Activated naive CD8-positive, alpha-beta T cell treated with anti-CD3 and anti-CD28 coated beads, Interleukin-2, amount 50 U/mL, for 24 hours (primary cell): ENCODE measurements around the gene IL1RN.
A peak's percentile ranks its signal among the peaks of the same experiment; 100 is the strongest.
"Not testable (repeated sequence)": the region's sequence is repeated elsewhere in the genome, so short reads cannot be mapped to it uniquely, and the experiment has no call there.

Experiments
- ATAC-seq: fragments of 150-1000 bp; cut with Tn5 transposase; one replicate; pipeline ENCODE4 v1.10.0; 2021
- DNase-seq: peaks from one replicate; pipeline ENCODE4 v3.0.0; 2021
- H3K27ac Mint-ChIP-seq: one replicate; pipeline ENCODE4 v1.8.0; 2021; ENCODE audit warnings: mild to moderate bottlenecking, mixed read lengths
- H3K27me3 Mint-ChIP-seq: one replicate; pipeline ENCODE4 v1.8.0; 2021; ENCODE audit warnings: mixed read lengths
- H3K36me3 Mint-ChIP-seq: one replicate; pipeline ENCODE4 v1.8.0; 2021; ENCODE audit warnings: low read depth, mixed read lengths
- H3K4me1 Mint-ChIP-seq: one replicate; pipeline ENCODE4 v1.8.0; 2021; ENCODE audit warnings: mixed read lengths
- H3K4me3 Mint-ChIP-seq: one replicate; pipeline ENCODE4 v1.8.0; 2021; ENCODE audit warnings: mild to moderate bottlenecking, moderate library complexity, mixed read lengths
- H3K9me3 Mint-ChIP-seq: one replicate; pipeline ENCODE4 v1.8.0; 2021; ENCODE audit warnings: mixed read lengths

Gene IL1RN

GRCh38 chr2:113093613-113093977, 33.8 kb upstream of the IL1RN start:
- peaks cover 20% of the 10 kb centered on the region for H3K4me1 Mint-ChIP-seq
- DNase-seq, result no peak
- H3K27ac Mint-ChIP-seq, result no peak overlapping the region
- no peak overlapping the region for H3K4me3 Mint-ChIP-seq
- no peaks in the 10 kb centered on the region for H3K27me3 Mint-ChIP-seq
- peaks cover 7% of the 10 kb centered on the region for H3K36me3 Mint-ChIP-seq
- H3K9me3 Mint-ChIP-seq, result peaks cover 18% of the 10 kb centered on the region
- no peak for ATAC-seq

- H3K27ac Mint-ChIP-seq, ATAC-seq, DNase-seq, H3K27me3 Mint-ChIP-seq, H3K36me3 Mint-ChIP-seq, H3K4me3 Mint-ChIP-seq: not testable (repeated sequence)
- Mint-ChIP-seq H3K9me3 (peaks cover 18% of the 10 kb centered on the region), H3K4me1 (peaks cover 25% of the 10 kb centered on the region)
Observed at GRCh38 chr2:113096306-113096705, 31.1 kb upstream of the IL1RN start.

- H3K27ac Mint-ChIP-seq, DNase-seq, H3K27me3 Mint-ChIP-seq, ATAC-seq, H3K36me3 Mint-ChIP-seq: not testable (repeated sequence)
- Mint-ChIP-seq H3K4me3 (peak overlapping the region; percentile 21), H3K9me3 (peaks cover 18% of the 10 kb centered on the region), H3K4me1 (peaks cover 28% of the 10 kb centered on the region)
Observed at GRCh38 chr2:113096842-113097618, 30.4 kb upstream of the IL1RN start.

- ATAC-seq (peak; percentile 61), DNase-seq (no peak)
- no peaks in the 10 kb centered on the region for H3K27me3 Mint-ChIP-seq
- peaks cover 28% of the 10 kb centered on the region for H3K9me3 Mint-ChIP-seq
- peaks cover 16% of the 10 kb centered on the region for H3K36me3 Mint-ChIP-seq
- peak overlapping the region; percentile 2 for H3K27ac Mint-ChIP-seq
- peak overlapping the region; percentile 21 for H3K4me3 Mint-ChIP-seq
- H3K4me1 Mint-ChIP-seq, result peaks cover 38% of the 10 kb centered on the region
Observed at GRCh38 chr2:113098041-113098440, 29.4 kb upstream of the IL1RN start.

- peak overlapping the region; percentile 18 for H3K4me3 Mint-ChIP-seq
Observed at GRCh38 chr2:113098532-113098931, 28.9 kb upstream of the IL1RN start.

GRCh38 chr2:113102133-113102532, 25.3 kb upstream of the IL1RN start:
- Mint-ChIP-seq H3K27ac (peak overlapping the region; percentile 19), H3K4me1 (peaks cover 62% of the 10 kb centered on the region), H3K27me3 (no peaks in the 10 kb centered on the region), H3K9me3 (peaks cover 34% of the 10 kb centered on the region), H3K4me3 (no peak overlapping the region), H3K36me3 (peaks cover 20% of the 10 kb centered on the region)
- ATAC-seq, result no peak
- DNase-seq, result no peak

More at GRCh38 chr2:113098532-113098931, 28.9 kb upstream of the IL1RN start:
- H3K4me1 Mint-ChIP-seq, result peaks cover 43% of the 10 kb centered on the region
- H3K9me3 Mint-ChIP-seq, result peaks cover 32% of the 10 kb centered on the region
- DNase-seq (no peak), ATAC-seq (no peak)
- peak overlapping the region; percentile 2 for H3K27ac Mint-ChIP-seq
- H3K27me3 Mint-ChIP-seq, result no peaks in the 10 kb centered on the region
- H3K36me3 Mint-ChIP-seq, result peaks cover 19% of the 10 kb centered on the region

GRCh38 chr2:113103277-113103676, 24.1 kb upstream of the IL1RN start:
- Mint-ChIP-seq H3K4me1 (peaks cover 51% of the 10 kb centered on the region), H3K9me3 (peaks cover 24% of the 10 kb centered on the region)

GRCh38 chr2:113104054-113104611, 23.3 kb upstream of the IL1RN start:
- H3K27me3 Mint-ChIP-seq, result peaks cover 4% of the 10 kb centered on the region
- peaks cover 15% of the 10 kb centered on the region for H3K36me3 Mint-ChIP-seq
- peaks cover 51% of the 10 kb centered on the region for H3K4me1 Mint-ChIP-seq
- H3K4me3 Mint-ChIP-seq, result peak overlapping the region; percentile 12
- peak; percentile 46 for DNase-seq
- peak; percentile 87 for ATAC-seq
- peak overlapping the region; percentile 98 for H3K27ac Mint-ChIP-seq
- peaks cover 24% of the 10 kb centered on the region for H3K9me3 Mint-ChIP-seq

More at GRCh38 chr2:113103277-113103676, 24.1 kb upstream of the IL1RN start:
- H3K36me3 Mint-ChIP-seq, result peaks cover 15% of the 10 kb centered on the region
- peak overlapping the region; percentile 98 for H3K27ac Mint-ChIP-seq
- peaks cover under 1% of the 10 kb centered on the region for H3K27me3 Mint-ChIP-seq
- H3K4me3 Mint-ChIP-seq, result peak overlapping the region; percentile 11
- ATAC-seq (no peak), DNase-seq (no peak)

GRCh38 chr2:113105047-113105785, 22.2 kb upstream of the IL1RN start:
- H3K4me3 Mint-ChIP-seq, result no peak overlapping the region
- DNase-seq (peak; percentile 63), ATAC-seq (peak; percentile 75)
- peaks cover 24% of the 10 kb centered on the region for H3K9me3 Mint-ChIP-seq
- peaks cover 51% of the 10 kb centered on the region for H3K4me1 Mint-ChIP-seq
- peaks cover 15% of the 10 kb centered on the region for H3K36me3 Mint-ChIP-seq
- H3K27ac Mint-ChIP-seq, result peak overlapping the region; percentile 98
- H3K27me3 Mint-ChIP-seq, result peaks cover 8% of the 10 kb centered on the region

- Mint-ChIP-seq H3K36me3 (no peaks in the 10 kb centered on the region), H3K27ac (no peak overlapping the region), H3K4me1 (peaks cover 3% of the 10 kb centered on the region), H3K27me3 (peaks cover 8% of the 10 kb centered on the region), H3K9me3 (no peaks in the 10 kb centered on the region), H3K4me3 (no peak overlapping the region)
- no peak for DNase-seq
- no peak for ATAC-seq
Observed at GRCh38 chr2:113111121-113111520, 16.3 kb upstream of the IL1RN start.

- Mint-ChIP-seq H3K4me3 (no peak overlapping the region), H3K9me3 (no peaks in the 10 kb centered on the region), H3K4me1 (peaks cover 8% of the 10 kb centered on the region), H3K27ac (no peak overlapping the region), H3K27me3 (peaks cover 8% of the 10 kb centered on the region), H3K36me3 (no peaks in the 10 kb centered on the region)
- no peak for DNase-seq
- ATAC-seq, result no peak
Observed at GRCh38 chr2:113111823-113112287, 15.5 kb upstream of the IL1RN start.

GRCh38 chr2:113112441-113112840, 15.0 kb upstream of the IL1RN start:
- no peak for ATAC-seq
- peaks cover 8% of the 10 kb centered on the region for H3K27me3 Mint-ChIP-seq
- peaks cover 14% of the 10 kb centered on the region for H3K4me1 Mint-ChIP-seq
- H3K27ac Mint-ChIP-seq, result no peak overlapping the region
- H3K4me3 Mint-ChIP-seq, result no peak overlapping the region
- DNase-seq, result no peak
- H3K9me3 Mint-ChIP-seq, result no peaks in the 10 kb centered on the region
- H3K36me3 Mint-ChIP-seq, result no peaks in the 10 kb centered on the region

- Mint-ChIP-seq H3K27me3 (peaks cover 8% of the 10 kb centered on the region), H3K4me1 (peaks cover 18% of the 10 kb centered on the region), H3K4me3 (no peak overlapping the region), H3K27ac (no peak overlapping the region), H3K9me3 (no peaks in the 10 kb centered on the region), H3K36me3 (no peaks in the 10 kb centered on the region)
- no peak for DNase-seq
- ATAC-seq, result no peak
Observed at GRCh38 chr2:113112871-113113270, 14.5 kb upstream of the IL1RN start.

- Mint-ChIP-seq H3K4me1 (peaks cover 19% of the 10 kb centered on the region), H3K9me3 (no peaks in the 10 kb centered on the region), H3K4me3 (no peak overlapping the region), H3K36me3 (no peaks in the 10 kb centered on the region), H3K27me3 (peaks cover 5% of the 10 kb centered on the region), H3K27ac (no peak overlapping the region)
- DNase-seq (no peak), ATAC-seq (no peak)
Observed at GRCh38 chr2:113113807-113114206, 13.6 kb upstream of the IL1RN start.
